ENCODE measurements around the gene GPC6. TPM values are rescaled to one million over a fixed set of nuclear protein-coding genes. Genes with fewer than 3 reads are reported as not detected.

GPC6 gene
- total and polyA plus RNA-seq, 2 donors (not counting 3 experiments of a cell fraction or from before 2014, with no cell fraction given): 0.01 TPM; not detected in 1

GRCh38 chr13:94212196-94212595, 985.6 kb downstream of the GPC6 start:
- TF ChIP-seq EZH2 (IDR thresholded peaks at IDR 0.05; ENCODE audit: borderline replicate concordance, low read depth, low read length, severe bottlenecking) (no peak), GATA2 (IDR thresholded peaks at IDR 0.05; ENCODE audit: insufficient read depth, insufficient read length, low read depth, low read length) (no peak), MYC (IDR thresholded peaks at IDR 0.05; ENCODE audit: low read depth, low read length) (no peak), POLR2AphosphoS5 (IDR thresholded peaks at IDR 0.05; ENCODE audit: insufficient read depth, low read depth, low read length) (no peak), FOS (IDR thresholded peaks at IDR 0.05; ENCODE audit: borderline replicate concordance, insufficient read depth, low read length) (no peak), MAX (IDR thresholded peaks at IDR 0.05; ENCODE audit: insufficient read depth, insufficient read length) (no peak), CTCF (IDR thresholded peaks at IDR 0.05; ENCODE audit: extremely low read depth in 1 of 2, insufficient read depth in 1 of 2, low read depth in 1 of 2, low read length in 2 of 2) (no peak)
- no peaks in the 10 kb centered on the region for H3K27me3 ChIP-seq (ENCODE audit: control insufficient read depth in 2 of 2, insufficient read depth in 2 of 2, low read length in 2 of 2)
- dilution Hi-C loops (cut with MboI; ENCODE audit: extremely low pct_ligation_motif_present, low sequenced_read_pairs): no loop called here

More at GRCh38 chr13:94212196-94212595, 985.6 kb downstream of the GPC6 start:
- Histone ChIP-seq H3K9ac (replicated peaks; ENCODE audit: extremely low read depth, insufficient read depth, low read length) (no peak overlapping the region), H3K9me1 (replicated peaks; ENCODE audit: control insufficient read depth, extremely low read depth, insufficient read depth, low read length) (no peaks in the 10 kb centered on the region), H3K27ac (ENCODE audit: insufficient read depth, low read depth, low read length) (no peak overlapping the region), H3K4me2 (ENCODE audit: insufficient read depth, low read length) (no peak overlapping the region), H2AFZ (ENCODE audit: low read depth, low read length) (no peak overlapping the region), H4K20me1 (replicated peaks; ENCODE audit: control insufficient read depth, extremely low read depth, insufficient read depth, low read length) (no peaks in the 10 kb centered on the region), H3K4me1 (ENCODE audit: control insufficient read depth, extremely low read depth, insufficient read depth, low read length) (no peaks in the 10 kb centered on the region), H3K36me3 (ENCODE audit: control insufficient read depth in 2 of 2, extremely low read depth in 1 of 2, insufficient read depth in 2 of 2, low read length in 2 of 2) (no peaks in the 10 kb centered on the region), H3K9me3 (replicated peaks; ENCODE audit: control insufficient read depth, insufficient read depth, low read length) (no peaks in the 10 kb centered on the region), H3K4me3 (replicated peaks in 1 of 3; ENCODE audit: insufficient read depth in 1 of 3, low read depth in 1 of 3, low read length in 3 of 3) (no peak overlapping the region), H3K79me2 (ENCODE audit: control insufficient read depth, insufficient read depth, low read length) (no peaks in the 10 kb centered on the region)
- FAIRE-seq (no peak), DNase-seq (ENCODE audit: low read depth, low spot score) (no peak)
- intact Hi-C loops (cut with micrococcal nuclease): no loop called here
- no TSS peak for BruUV-seq (replicated peaks)
- POLR2A ChIA-PET: no interaction called here
- CTCF ChIA-PET: no interaction called here

Data from endothelial cell of umbilical vein (primary cell).